T-helper 2 cell (primary cell): ENCODE measurements around the gene SDC3.
"Not testable (repeated sequence)": the region's sequence is repeated elsewhere in the genome, so short reads cannot be mapped to it uniquely, and the experiment has no call there.

Source experiments
- DNase-seq, 5 experiments: peaks; one replicate each; pipeline versions ENCODE4 v3.0.0 to v3.0.0-alpha.2; 2012 to 2022
- total RNA-seq, 2 donors: gene quantifications; one replicate each; lab custom pipeline; 2026; lab: John Stamatoyannopoulos, UW

SDC3 gene, protein sequence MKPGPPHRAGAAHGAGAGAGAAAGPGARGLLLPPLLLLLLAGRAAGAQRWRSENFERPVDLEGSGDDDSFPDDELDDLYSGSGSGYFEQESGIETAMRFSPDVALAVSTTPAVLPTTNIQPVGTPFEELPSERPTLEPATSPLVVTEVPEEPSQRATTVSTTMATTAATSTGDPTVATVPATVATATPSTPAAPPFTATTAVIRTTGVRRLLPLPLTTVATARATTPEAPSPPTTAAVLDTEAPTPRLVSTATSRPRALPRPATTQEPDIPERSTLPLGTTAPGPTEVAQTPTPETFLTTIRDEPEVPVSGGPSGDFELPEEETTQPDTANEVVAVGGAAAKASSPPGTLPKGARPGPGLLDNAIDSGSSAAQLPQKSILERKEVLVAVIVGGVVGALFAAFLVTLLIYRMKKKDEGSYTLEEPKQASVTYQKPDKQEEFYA
- total RNA-seq, result 0.54 to 0.62 reads per million in 2 donors

DNA sequence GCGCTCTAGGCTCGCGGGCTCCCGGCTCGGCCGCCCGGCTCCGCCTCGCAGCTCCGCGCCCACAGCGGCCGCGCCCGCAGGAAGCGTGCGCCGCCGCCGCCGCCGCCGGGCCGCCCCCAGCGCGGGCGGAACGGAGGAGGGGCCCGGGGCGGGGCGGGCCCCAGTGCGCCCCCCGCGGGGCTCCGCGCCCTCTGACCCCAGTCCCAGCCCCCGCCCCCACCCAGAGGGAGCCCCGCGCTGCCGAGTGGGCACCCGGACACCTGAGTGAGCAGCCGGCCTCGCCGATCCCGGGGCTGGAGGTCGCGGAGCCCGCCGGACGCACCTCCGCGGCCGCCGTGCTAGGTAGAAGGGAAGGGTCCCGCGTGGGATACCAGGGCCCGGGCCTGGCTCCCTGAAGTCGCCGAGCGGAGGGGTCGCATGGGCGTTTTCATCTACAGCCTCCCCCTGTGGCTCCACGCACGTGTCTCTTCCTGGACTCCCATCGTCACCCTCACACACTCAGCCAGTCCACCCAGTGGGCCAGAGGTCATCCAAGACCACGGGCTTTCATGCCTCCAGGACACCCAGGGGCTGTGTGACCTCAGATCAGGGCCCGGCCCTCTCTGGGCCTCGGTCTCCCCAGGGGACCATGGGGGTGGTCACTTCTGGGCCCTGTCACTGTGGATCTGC, at the start of gene SDC3:
Gene SDC3, minus strand, starts transcription at position 63 of the 669 bp plus-strand sequence. CDS start 172 bp downstream, outside the sequence.
- peak in 1 of 5 experiments; percentile 33 for DNase-seq

GRCh38 chr1:30957560-30958222, 49.1 kb upstream of the SDC3 start:
- no peak for DNase-seq

GRCh38 chr1:30955448-30956015, 47.0 kb upstream of the SDC3 start:
- DNase-seq, result no peak

DNA sequence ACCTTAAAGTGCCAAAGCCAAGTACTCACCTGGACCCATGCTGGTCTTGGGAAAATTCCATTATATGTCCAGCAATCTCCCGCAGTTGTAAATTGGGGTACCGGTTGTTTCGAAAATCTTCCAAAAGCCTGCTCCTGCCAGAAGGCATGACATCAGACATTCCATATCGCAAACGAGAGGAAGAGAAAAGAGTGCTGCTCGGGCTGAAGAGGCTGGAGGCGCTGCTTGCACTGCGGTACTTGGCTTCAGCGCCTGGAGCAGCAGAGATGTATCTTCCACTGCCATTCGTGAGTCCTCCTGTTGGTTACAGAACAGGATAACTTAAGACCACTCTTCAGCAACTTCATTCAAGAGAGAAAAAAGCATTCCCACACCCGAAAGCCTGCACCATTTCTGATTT, 45.1 kb upstream of the SDC3 start:
- DNase-seq, result no peak

GRCh38 chr1:30952098-30952497, 43.5 kb upstream of the SDC3 start:
- peak in 1 of 5 experiments; percentile 3 for DNase-seq

DNA sequence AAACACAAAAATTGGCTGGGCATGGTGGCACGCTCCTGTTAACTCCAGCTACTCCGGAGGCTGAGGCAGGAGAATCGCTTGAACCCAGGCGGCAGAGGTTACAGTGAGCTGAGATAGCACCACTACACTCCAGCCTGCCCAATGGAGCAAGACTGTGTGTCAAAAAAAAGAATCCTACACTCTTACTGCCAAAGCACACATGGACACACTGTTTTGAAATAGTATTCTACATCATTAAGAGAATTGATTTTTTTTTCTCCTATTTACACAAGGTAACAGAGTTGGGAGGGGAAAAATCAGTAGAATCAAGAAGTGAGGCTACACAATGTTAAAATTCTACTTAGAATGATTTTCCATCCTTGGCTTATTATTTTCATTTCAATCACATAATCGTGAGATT, 42.1 kb upstream of the SDC3 start:
- DNase-seq, result no peak

GRCh38 chr1:30950053-30950452, 41.5 kb upstream of the SDC3 start:
- DNase-seq, result no peak

GRCh38 chr1:30949487-30949838, 40.9 kb upstream of the SDC3 start:
- not testable (repeated sequence) for DNase-seq

DNA sequence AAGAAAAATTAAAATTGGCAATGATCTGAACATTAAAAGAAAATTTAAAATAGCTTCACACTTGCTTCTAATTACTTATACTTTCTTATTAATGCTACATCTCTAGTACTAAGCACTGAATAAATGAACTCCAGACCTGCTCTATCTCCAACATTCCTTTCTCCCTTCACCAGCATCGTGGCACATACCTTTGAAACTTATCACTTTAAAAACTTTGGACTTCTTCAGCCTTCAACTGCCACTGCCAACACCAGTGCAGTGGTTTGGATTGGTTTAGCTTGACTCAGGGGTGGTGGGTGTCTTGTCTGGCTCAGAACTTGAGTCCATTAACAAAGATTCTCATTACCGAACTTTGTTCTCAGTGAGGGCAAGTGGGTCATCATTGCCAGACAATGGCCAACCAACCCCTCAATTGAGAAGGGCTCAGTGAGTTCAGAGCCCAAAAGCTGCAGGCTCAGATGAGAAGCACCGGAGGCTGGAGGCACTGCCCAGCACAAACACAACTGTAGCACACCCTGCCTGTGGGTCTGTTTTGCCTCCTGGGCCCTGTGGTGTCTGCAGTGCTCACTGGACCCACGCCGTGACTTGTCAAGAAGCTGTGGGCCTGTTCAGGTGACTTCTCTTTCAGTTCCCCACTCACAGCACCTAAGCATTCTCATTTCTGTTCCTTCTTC, 40.4 kb upstream of the SDC3 start:
- not testable (repeated sequence) for DNase-seq

- no peak for DNase-seq
These were observed 39.7 kb upstream of the SDC3 start for GRCh38 chr1:30948278-30948677.

GRCh38 chr1:30947212-30947611, 38.7 kb upstream of the SDC3 start:
- DNase-seq, result no peak

DNA sequence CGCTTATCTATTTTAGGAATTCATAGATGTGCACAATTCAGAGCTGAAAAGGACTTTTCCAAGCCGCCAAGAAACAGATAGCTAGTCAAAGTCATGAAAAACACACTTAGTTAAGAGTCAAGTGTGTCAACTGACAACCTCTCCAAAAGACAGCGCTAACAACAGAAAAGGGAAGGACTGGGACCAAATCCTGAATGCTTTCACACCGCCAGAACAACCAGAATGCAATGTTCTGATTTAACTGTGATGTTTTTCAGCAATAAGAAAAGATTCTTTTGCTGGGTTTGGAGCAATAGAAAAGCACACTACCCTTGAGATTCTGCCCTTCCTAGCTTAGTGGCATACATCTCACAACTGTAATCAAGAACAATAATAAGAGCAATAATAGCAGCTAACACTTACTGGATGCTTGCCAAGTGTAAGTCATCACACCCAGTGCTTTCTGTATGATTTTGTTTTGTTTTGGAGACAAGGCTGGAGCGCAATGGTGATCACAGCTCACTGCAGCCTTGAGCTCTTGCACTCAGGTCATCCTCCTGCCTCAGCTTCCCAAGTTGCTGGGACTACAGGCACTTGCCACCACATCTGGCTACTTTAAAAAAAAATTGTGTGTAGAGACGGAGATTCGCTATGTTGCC, 33.9 kb upstream of the SDC3 start:
- no peak for DNase-seq

- DNase-seq, result no peak
These were observed 32.0 kb upstream of the SDC3 start for GRCh38 chr1:30940541-30940940.

- no peak for DNase-seq
These were observed 28.1 kb upstream of the SDC3 start for GRCh38 chr1:30936541-30937171.

GRCh38 chr1:30935758-30936157, 27.2 kb upstream of the SDC3 start:
- DNase-seq, result not testable (repeated sequence)

DNA sequence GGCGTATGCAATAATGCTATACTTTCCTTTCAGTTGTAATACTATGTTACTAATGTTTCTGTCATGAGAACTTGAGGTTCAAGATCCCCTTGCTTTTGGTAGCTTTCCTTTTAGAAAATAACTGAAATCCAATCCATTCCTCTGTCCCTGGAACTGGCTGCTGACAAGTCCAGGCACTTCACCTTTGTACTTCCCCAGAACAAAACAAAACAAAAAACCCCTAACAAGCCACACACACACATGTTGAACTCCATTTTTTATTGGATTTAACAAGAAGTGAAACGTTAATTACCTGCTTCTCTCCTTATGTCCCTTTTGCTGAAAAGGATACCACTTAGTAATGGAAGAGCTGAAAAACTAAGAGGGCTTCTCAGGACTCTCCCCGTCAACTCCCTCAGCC, 26.1 kb upstream of the SDC3 start:
- DNase-seq, result no peak

DNA sequence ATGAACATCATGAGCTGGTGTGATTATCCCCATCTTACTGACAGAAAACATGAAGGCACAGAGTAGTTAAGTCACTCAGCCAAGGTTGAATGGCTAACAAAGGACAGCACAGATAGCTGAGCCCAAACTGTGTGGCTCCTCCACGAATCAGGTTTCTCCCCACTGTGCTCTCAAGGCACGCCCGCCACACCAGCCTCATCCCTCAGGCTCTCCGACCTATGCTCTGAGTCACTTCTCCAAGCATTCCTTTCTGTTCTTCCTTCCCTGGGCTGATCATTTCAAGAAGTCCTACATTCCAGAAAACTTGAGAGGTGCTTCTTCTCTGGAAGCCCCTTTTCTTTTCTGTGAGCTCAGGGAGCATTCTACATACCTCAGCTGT, 25.3 kb upstream of the SDC3 start:
- DNase-seq, result no peak

- no peak for DNase-seq
These were observed 22.1 kb upstream of the SDC3 start for GRCh38 chr1:30930631-30931173.

DNA sequence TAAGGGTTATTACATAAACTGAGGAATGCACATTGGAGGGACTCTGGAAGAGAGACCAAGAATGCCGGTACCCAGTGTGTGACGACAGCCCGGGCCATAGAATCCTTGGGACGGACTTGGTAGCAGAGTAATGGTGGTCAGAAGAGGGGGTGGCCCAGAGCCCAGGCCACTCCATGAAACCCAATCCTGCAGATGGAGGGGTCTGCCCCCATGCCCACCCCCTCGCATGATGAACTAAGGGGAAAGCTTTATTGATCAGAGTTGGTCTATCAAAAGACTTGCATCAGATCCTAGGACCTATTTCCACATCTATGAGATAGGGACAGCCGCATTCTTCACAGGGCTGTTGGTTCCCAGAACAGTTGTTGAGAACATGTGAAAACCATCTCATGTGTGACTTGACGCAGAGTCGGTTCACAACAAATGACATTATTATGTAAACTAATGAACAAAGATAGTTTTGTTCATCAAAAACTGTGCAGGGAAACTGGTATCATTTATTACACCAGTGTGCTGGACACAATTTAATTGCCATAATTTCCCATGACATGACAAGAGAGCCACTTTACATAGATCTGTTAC, 21.5 kb upstream of the SDC3 start:
- no peak for DNase-seq

DNA sequence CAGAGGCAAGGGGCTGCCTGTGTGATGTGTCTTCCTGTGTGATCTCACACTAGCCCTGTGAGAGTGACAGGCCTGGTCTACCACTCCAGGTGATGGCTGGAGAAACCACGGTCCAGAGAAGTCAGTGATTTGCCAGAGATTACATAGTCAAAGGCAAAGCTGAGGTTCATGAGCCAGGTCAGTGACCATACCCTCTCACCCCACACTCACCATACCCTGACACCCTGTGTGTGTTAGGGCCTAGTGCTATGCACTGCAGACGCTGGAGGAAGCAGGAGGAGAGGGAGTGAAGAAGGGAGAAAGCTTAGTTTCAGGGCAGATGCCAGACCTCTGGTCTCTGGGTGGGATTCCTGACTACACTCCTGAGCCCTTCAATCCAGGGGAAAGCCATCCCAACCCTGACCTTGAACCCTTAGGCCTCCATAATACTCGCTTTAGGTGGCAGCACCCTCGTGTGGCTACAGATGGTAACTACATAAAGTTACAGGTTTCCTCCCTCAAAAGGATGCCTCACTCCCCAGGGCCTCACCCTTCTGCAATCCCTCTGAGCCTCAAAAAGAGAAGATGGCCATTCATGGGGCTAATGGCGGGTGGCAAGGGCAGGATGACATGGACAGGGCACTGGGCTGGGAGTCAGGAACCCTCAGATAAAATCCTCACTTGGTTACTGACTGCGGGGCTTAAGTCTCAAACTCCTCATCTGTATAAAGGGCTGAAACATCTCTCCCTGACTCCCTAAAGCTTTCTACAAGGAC, 20.8 kb upstream of the SDC3 start:
- peak in 3 of 5 experiments; percentile 20 to 50 (median 26) for DNase-seq
